ENCODE measurements around the gene JPT1.

The JPT1 gene

GRCh38 chr17:75182319-75182568 lies 27.9 kb upstream of the JPT1 start:
- Histone ChIP-seq H3K4me3 (ENCODE audit: low read depth, low read length) (peak overlapping the region; percentile 56), H3K9me3 (ENCODE audit: control insufficient read depth, insufficient read depth, low read depth, low read length) (no peaks in the 10 kb centered on the region), H3K4me1 (ENCODE audit: control insufficient read depth, insufficient read depth, low read length) (peaks cover 5% of the 10 kb centered on the region; the same call in 1 of the 2 replicates), H3K36me3 (ENCODE audit: control insufficient read depth in 2 of 2, insufficient read depth in 1 of 2, low read length in 2 of 2) (peaks cover 36 to 41% of the 10 kb centered on the region in 2 experiments), H3K27ac (ENCODE audit: extremely low read depth, low read depth, low read length) (peak overlapping the region; percentile 95)
- CTCF ChIA-PET = no interaction called here
- TF ChIP-seq ZBTB21 (tag by site-specific recombination; IDR thresholded peaks at IDR 0.05) (no peak), ZBTB17 (tag by site-specific recombination; IDR thresholded peaks at IDR 0.05) (no peak), ZNF488 (tag by site-specific recombination; IDR thresholded peaks at IDR 0.05) (no peak), ZNF449 (tag by site-specific recombination; IDR thresholded peaks at IDR 0.05) (peak; percentile 64; the same call in 1 of the 2 replicates), ZNF10 (tag by site-specific recombination; IDR thresholded peaks at IDR 0.05) (no peak), ZSCAN30 (tag by site-specific recombination; IDR thresholded peaks at IDR 0.05) (no peak), ZBTB26 (tag by site-specific recombination; optimal IDR thresholded peaks at IDR 0.05) (peak; percentile 86), ZNF626 (tag by site-specific recombination; IDR thresholded peaks at IDR 0.05) (no peak), ZNF658 (tag by site-specific recombination; IDR thresholded peaks at IDR 0.05) (no peak), ZNF514 (tag by site-specific recombination; IDR thresholded peaks at IDR 0.05) (no peak), ZBTB8A (tag by site-specific recombination; IDR thresholded peaks at IDR 0.05) (peak; percentile 96), GFI1B (tag by site-specific recombination; IDR thresholded peaks at IDR 0.05) (no peak), ZNF660 (tag by site-specific recombination; IDR thresholded peaks at IDR 0.05) (no peak), ZBTB20 (tag by site-specific recombination; IDR thresholded peaks at IDR 0.05) (peak; percentile 70), GLI4 (tag by site-specific recombination; IDR thresholded peaks at IDR 0.05) (no peak), ZFP37 (tag by site-specific recombination; IDR thresholded peaks at IDR 0.05) (no peak), ZNF555 (tag by site-specific recombination; conservative IDR thresholded peaks at IDR 0.05) (no peak), ZNF518A (tag by site-specific recombination; conservative IDR thresholded peaks at IDR 0.05; ENCODE audit: low read depth) (no peak), ZNF311 (tag by site-specific recombination; IDR thresholded peaks at IDR 0.05; ENCODE audit: borderline replicate concordance) (no peak), ZNF335 (tag by site-specific recombination; conservative IDR thresholded peaks at IDR 0.05) (peak; percentile 72; the same call in 1 of the 2 replicates), REPIN1 (tag by site-specific recombination; IDR thresholded peaks at IDR 0.05; ENCODE audit: low read depth) (no peak), ZNF341 (tag by site-specific recombination; IDR thresholded peaks at IDR 0.05; ENCODE audit: low read depth) (no peak), AEBP2 (tag by site-specific recombination; IDR thresholded peaks at IDR 0.05; ENCODE audit: borderline replicate concordance) (no peak), KLF7 (tag by site-specific recombination; IDR thresholded peaks at IDR 0.05; ENCODE audit: borderline replicate concordance) (no peak), ZNF19 (tag by site-specific recombination; IDR thresholded peaks at IDR 0.05; ENCODE audit: low read depth) (no peak)
- POLR2A ChIA-PET = interaction anchor here (0.6 to 1.8 kb wide), 4 partner anchors 10 to 223 kb away, joined by 4 to 14 read pairs (median 5); partner anchors contain the start of genes GRB2 and JPT1

Measured in HEK293 (cell line).